ENCODE measurements around the gene AGRN. TPM values are rescaled to one million over a fixed set of nuclear protein-coding genes. Genes with fewer than 3 reads are reported as not detected.
"Not testable (repeated sequence)": the region's sequence is repeated elsewhere in the genome, so short reads cannot be mapped to it uniquely, and the experiment has no call there.

The AGRN gene
- total RNA-seq, 1 experiment from 2014 or later, result 446 TPM

DNA sequence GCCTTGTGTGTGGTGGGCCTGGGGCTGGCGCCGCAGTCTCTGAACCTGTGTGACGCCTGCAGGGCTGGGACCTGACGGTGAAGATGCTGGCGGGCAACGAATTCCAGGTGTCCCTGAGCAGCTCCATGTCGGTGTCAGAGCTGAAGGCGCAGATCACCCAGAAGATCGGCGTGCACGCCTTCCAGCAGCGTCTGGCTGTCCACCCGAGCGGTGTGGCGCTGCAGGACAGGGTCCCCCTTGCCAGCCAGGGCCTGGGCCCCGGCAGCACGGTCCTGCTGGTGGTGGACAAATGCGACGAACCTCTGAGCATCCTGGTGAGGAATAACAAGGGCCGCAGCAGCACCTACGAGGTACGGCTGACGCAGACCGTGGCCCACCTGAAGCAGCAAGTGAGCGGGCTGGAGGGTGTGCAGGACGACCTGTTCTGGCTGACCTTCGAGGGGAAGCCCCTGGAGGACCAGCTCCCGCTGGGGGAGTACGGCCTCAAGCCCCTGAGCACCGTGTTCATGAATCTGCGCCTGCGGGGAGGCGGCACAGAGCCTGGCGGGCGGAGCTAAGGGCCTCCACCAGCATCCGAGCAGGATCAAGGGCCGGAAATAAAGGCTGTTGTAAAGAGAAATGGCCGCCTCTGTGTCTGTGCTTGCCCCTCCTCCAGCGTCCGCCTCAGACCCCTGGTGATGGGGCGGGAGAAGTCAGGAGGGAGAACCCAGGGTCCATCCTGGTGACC lies 5.8 kb upstream of the AGRN start:
- BruUV-seq (replicated peaks), result TSS peak; percentile 95
- peak overlapping the region; percentile 90 for H3K4me3 Mint-ChIP-seq (ENCODE audit: low read depth, unreplicated experiment)

DNA sequence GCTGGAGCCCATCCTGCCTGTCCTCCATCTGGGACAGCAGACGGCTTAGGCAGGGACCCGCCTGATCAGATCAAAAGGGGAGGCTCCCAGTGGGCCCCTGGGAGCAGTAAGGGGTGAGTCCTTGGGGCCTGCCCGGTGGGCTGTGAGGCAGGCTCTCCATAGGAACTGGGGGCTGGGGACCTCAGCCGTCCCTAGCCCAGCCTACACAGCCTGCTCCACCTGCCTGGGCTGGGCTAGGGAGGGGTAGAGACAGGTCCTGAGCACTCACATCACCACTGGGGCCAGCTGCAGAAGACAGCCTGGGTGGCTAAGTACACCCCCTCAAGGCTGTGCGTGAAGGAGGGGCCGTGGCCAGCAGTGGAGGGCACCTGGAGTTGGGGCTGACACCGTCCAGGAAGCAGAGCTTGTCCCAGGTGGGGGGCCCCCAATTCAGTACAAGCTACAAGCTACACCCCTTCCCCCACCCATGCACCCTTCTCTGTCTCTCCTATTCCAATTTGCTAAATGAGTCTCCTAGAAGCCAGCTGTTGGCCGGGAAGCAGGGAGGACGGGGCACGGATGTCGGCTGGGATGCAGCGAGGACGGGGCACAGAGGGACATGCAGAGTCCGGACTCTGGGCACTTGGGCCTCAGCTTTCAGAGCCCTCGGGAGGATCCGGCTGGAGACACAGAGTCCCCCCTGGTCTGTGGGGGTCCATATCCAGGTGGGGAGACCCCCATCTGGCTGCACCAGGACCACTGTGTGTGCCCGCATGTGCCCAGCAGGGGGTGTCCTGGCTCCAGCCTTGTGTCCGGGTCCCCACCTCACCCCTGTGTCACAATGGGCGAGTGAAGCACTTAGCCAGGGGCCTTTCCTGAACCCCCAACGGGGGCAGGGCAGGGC lies 4.9 kb upstream of the AGRN start:
- peaks cover 25% of the 10 kb centered on the region for H3K36me3 Mint-ChIP-seq (ENCODE audit: insufficient read depth, unreplicated experiment)
- H3K27ac Mint-ChIP-seq (ENCODE audit: unreplicated experiment), result no peak overlapping the region
- H3K9me3 Mint-ChIP-seq (ENCODE audit: low read depth, unreplicated experiment), result no peaks in the 10 kb centered on the region
- peaks cover 15% of the 10 kb centered on the region for H3K4me1 Mint-ChIP-seq (ENCODE audit: low read depth, unreplicated experiment)
- TF ChIP-seq, protein P1, sequence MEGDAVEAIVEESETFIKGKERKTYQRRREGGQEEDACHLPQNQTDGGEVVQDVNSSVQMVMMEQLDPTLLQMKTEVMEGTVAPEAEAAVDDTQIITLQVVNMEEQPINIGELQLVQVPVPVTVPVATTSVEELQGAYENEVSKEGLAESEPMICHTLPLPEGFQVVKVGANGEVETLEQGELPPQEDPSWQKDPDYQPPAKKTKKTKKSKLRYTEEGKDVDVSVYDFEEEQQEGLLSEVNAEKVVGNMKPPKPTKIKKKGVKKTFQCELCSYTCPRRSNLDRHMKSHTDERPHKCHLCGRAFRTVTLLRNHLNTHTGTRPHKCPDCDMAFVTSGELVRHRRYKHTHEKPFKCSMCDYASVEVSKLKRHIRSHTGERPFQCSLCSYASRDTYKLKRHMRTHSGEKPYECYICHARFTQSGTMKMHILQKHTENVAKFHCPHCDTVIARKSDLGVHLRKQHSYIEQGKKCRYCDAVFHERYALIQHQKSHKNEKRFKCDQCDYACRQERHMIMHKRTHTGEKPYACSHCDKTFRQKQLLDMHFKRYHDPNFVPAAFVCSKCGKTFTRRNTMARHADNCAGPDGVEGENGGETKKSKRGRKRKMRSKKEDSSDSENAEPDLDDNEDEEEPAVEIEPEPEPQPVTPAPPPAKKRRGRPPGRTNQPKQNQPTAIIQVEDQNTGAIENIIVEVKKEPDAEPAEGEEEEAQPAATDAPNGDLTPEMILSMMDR (IDR thresholded peaks at IDR 0.05; ENCODE audit: unreplicated experiment), result peak; percentile 41
- H3K27me3 Mint-ChIP-seq (ENCODE audit: unreplicated experiment), result no peaks in the 10 kb centered on the region
- intact Hi-C loops (cut with micrococcal nuclease; ENCODE audit: unreplicated experiment), result no loop called here
- H3K4me3 Mint-ChIP-seq (ENCODE audit: low read depth, unreplicated experiment), result no peak overlapping the region
- CTCF ChIA-PET, result interaction anchor here (1.6 kb wide), 1 partner anchor 49 kb away, joined by 5 read pairs; no protein-coding TSS in a partner anchor
- DNase-seq, result peak; percentile 52
- no TSS peak for BruUV-seq (replicated peaks)

More for the DNA sequence above, 5.8 kb upstream of the AGRN start:
- Mint-ChIP-seq H3K4me1 (ENCODE audit: low read depth, unreplicated experiment) (peaks cover 15% of the 10 kb centered on the region), H3K36me3 (ENCODE audit: insufficient read depth, unreplicated experiment) (peaks cover 21% of the 10 kb centered on the region), H3K27ac (ENCODE audit: unreplicated experiment) (no peak overlapping the region), H3K9me3 (ENCODE audit: low read depth, unreplicated experiment) (no peaks in the 10 kb centered on the region), H3K27me3 (ENCODE audit: unreplicated experiment) (no peaks in the 10 kb centered on the region)
- DNase-seq, result no peak
- TF ChIP-seq, protein P1 (IDR thresholded peaks at IDR 0.05; ENCODE audit: unreplicated experiment), result no peak
- intact Hi-C loops (cut with micrococcal nuclease; ENCODE audit: unreplicated experiment), result no loop called here
- CTCF ChIA-PET, result interaction anchor here (1.2 to 1.6 kb wide), 2 partner anchors 50 to 60 kb away, joined by 4 to 5 read pairs; partner anchors contain the start of gene RNF223

DNA sequence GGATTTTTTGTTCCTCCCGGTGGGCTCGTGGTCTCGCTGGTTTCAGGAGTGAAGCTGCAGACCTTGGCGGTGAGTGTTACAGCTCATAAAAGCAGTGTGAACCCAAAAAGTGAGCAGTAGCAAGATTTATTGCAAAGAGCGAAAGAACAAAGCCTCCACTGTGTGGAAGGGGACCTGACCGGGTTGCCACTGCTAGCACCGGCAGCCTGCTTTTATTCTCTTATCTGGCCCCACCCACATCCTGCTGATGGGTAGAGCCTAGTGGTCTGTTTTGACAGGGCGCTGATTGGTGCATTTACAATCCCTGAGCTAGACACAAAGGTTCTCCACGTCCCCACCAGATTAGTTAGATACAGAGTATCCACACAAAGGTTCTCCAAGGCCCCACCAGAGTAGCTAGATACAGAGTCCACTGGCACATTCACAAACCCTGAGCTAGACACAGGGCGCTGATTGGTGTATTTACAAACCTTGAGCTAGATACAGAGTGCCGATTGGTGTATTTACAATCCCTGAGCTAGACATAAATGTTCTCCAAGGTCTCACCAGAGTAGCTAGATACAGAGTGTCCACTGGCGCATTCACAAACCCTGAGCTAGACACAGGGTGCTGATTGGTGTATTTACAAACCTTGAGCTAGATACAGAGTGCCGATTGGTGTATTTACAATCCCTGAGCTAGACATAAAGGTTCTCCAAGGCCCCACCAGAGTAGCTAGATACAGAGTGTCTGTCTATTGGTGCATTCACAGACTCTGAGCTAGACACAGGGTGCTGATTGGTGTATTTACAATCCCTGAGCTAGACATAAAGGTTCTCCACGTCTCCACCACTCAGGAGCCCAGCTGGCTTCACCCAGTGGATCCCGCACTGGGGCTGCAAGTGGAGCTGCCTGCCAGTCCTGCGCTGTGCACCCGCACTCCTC lies 2.3 kb upstream of the AGRN start:
- CTCF ChIA-PET; H3K27ac Mint-ChIP-seq (ENCODE audit: unreplicated experiment); DNase-seq; H3K27me3 Mint-ChIP-seq (ENCODE audit: unreplicated experiment); intact Hi-C loops (cut with micrococcal nuclease; ENCODE audit: unreplicated experiment); H3K9me3 Mint-ChIP-seq (ENCODE audit: low read depth, unreplicated experiment); H3K4me3 Mint-ChIP-seq (ENCODE audit: low read depth, unreplicated experiment); BruUV-seq (replicated peaks): not testable (repeated sequence)
- peaks cover 23% of the 10 kb centered on the region for H3K4me1 Mint-ChIP-seq (ENCODE audit: low read depth, unreplicated experiment)
- peaks cover 48% of the 10 kb centered on the region for H3K36me3 Mint-ChIP-seq (ENCODE audit: insufficient read depth, unreplicated experiment)

DNA sequence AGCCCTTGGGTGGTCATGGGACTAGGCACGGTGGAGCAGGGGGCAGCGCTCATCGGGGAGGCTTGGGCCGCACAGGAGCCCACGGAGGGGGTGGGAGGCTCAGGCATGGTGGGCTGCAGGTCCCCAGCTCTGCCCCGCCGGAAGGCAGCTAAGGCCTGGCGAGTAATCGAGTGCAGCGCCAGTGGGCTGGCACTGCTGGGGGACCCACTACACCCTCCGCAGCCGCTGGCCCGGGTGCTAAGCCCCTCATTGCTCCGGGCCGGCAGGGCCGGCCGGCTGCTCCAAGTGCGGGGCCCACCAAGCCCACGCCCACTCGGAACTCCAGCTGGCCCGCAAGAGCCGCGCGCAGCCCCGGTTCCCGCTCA lies 1.6 kb upstream of the AGRN start:
- Mint-ChIP-seq H3K36me3 (ENCODE audit: insufficient read depth, unreplicated experiment) (peaks cover 48% of the 10 kb centered on the region), H3K4me1 (ENCODE audit: low read depth, unreplicated experiment) (peaks cover 23% of the 10 kb centered on the region)
- H3K9me3 Mint-ChIP-seq (ENCODE audit: low read depth, unreplicated experiment); H3K27ac Mint-ChIP-seq (ENCODE audit: unreplicated experiment); CTCF ChIA-PET; BruUV-seq (replicated peaks); DNase-seq; H3K27me3 Mint-ChIP-seq (ENCODE audit: unreplicated experiment); intact Hi-C loops (cut with micrococcal nuclease; ENCODE audit: unreplicated experiment); H3K4me3 Mint-ChIP-seq (ENCODE audit: low read depth, unreplicated experiment): not testable (repeated sequence)
